Testis (tissue), 3 donors: Measurements from ENCODE around the gene IL34. TPM values are rescaled to one million over a fixed set of nuclear protein-coding genes. Genes with fewer than 3 reads are reported as not detected.
"Not testable (repeated sequence)": the region's sequence is repeated elsewhere in the genome, so short reads cannot be mapped to it uniquely, and the experiment has no call there.

Experiments used
- DNase-seq: peaks from one replicate; pipeline ENCODE4 v3.0.0-alpha.2; 2019
- H3K27ac ChIP-seq, 2 donors: fragments of 200-600 bp; sonication (generic); one replicate each; pipeline ENCODE4 v1.5.1; 2019
- H3K27me3 ChIP-seq: fragments of 200-600 bp; sonication (generic); one replicate; pipeline ENCODE4 v1.5.1; 2019
- H3K36me3 ChIP-seq: fragments of 200-600 bp; sonication (generic); one replicate; pipeline ENCODE4 v1.5.1; 2017; ENCODE audit warnings: low read depth; ENCODE audit errors: missing control alignments
- H3K4me1 ChIP-seq: fragments of 200-600 bp; sonication (generic); one replicate; pipeline ENCODE4 v1.5.1; 2019
- H3K4me3 ChIP-seq, 2 donors: fragments of 200-600 bp; sonication (generic); one replicate each; pipeline ENCODE4 v1.5.1; 2017 to 2019
- H3K9me3 ChIP-seq: fragments of 200-600 bp; sonication (generic); one replicate; pipeline ENCODE4 v1.5.1; 2017
- CTCF ChIP-seq, 3 experiments: fragments of 450-650 bp in 2 of 3; fragments of 200-600 bp in 1 of 3; sonication (generic) in 1 of 3; IDR thresholded peaks; one replicate each; pipeline ENCODE4 v1.5.1; 2016 to 2019; ENCODE audit warnings: antibody characterized with exemption in 3 of 3, mild to moderate bottlenecking in 2 of 3, moderate library complexity in 1 of 3
- POLR2A ChIP-seq: fragments of 450-650 bp; IDR thresholded peaks from one replicate; pipeline ENCODE4 v1.6.1; 2017; ENCODE audit warnings: antibody characterized with exemption, mild to moderate bottlenecking, moderate library complexity
- WGBS, 2 donors: methylation state at CpG; one replicate each; pipeline ENCODE4 v1.1.5; 2018; 5-methylcytosine and 5-hydroxymethylcytosine counted together
- intact Hi-C: fragments of 100-400 bp; cut with DNase I; formaldehyde crosslinking; loops from one replicate; pipeline ENCODE4 v1.15.1; 2023; ENCODE audit warnings: low total_unique reads
- polyA plus RNA-seq: library from polyadenylated mRNA; stranded (reverse); fragments of 350-450 nt; fragmentation: Illumina TruSeq; extraction: RNeasy Lipid Tissue Mini Kit (QIAGEN cat#74804); gene quantifications from one replicate; pipeline ENCODE4 v1.2.3, GENCODE V29; 2014; ENCODE audit warnings: low read depth, low replicate concordance; ENCODE audit not compliant: insufficient read depth
- total RNA-seq, 2 donors: library from RNA; depleted of rRNA; stranded (reverse); fragments of >200 nt; gene quantifications; one replicate each; pipeline ENCODE4 v1.2.3, GENCODE V29; 2016

Gene IL34
- total and polyA plus RNA-seq, 3 donors from 2014 or later, result 5.4 to 11.9 (median 7.9) TPM

- H3K27ac ChIP-seq, result no peak overlapping the region
- 67 to 87% methylated on average over 5 of the region's 5 CpGs for WGBS, 2 donors
Measured at GRCh38 chr16:70614208-70614951, 32.0 kb upstream of the IL34 start.

GRCh38 chr16:70615945-70616344 lies 30.4 kb upstream of the IL34 start:
- H3K27me3 ChIP-seq, result no peaks in the 10 kb centered on the region
- H3K4me1 ChIP-seq, result no peaks in the 10 kb centered on the region
- H3K36me3 ChIP-seq, result no peaks in the 10 kb centered on the region
- no peak for DNase-seq
- H3K9me3 ChIP-seq, result no peaks in the 10 kb centered on the region
- H3K27ac ChIP-seq, result no peak overlapping the region
- WGBS, 2 donors, result 91 to 92% methylated on average over 5 of the region's 5 CpGs
- TF ChIP-seq POLR2A (no peak), CTCF (IDR thresholded peaks at IDR 0.05) (no peak)
- intact Hi-C loops, result no loop called here
- H3K4me3 ChIP-seq, result no peak overlapping the region

More at GRCh38 chr16:70614208-70614951, 32.0 kb upstream of the IL34 start:
- intact Hi-C loops, result no loop called here
- Histone ChIP-seq H3K36me3 (no peaks in the 10 kb centered on the region), H3K4me3 (no peak overlapping the region), H3K9me3 (no peaks in the 10 kb centered on the region), H3K27me3 (no peaks in the 10 kb centered on the region), H3K4me1 (no peaks in the 10 kb centered on the region)
- TF ChIP-seq POLR2A, result no peak
- TF ChIP-seq CTCF (IDR thresholded peaks at IDR 0.05), result no peak
- no peak for DNase-seq

GRCh38 chr16:70621864-70622263 lies 24.5 kb upstream of the IL34 start:
- H3K27ac ChIP-seq, H3K9me3 ChIP-seq, H3K4me1 ChIP-seq, H3K36me3 ChIP-seq, H3K27me3 ChIP-seq, intact Hi-C loops, H3K4me3 ChIP-seq, DNase-seq: not testable (repeated sequence)
- WGBS, 2 donors, result 88 to 100% methylated on average over 2 to 3 of the region's 3 CpGs

- no peak for DNase-seq
- intact Hi-C loops, result no loop called here
- Histone ChIP-seq H3K36me3 (no peaks in the 10 kb centered on the region), H3K27me3 (no peaks in the 10 kb centered on the region), H3K27ac (no peak overlapping the region), H3K4me1 (no peaks in the 10 kb centered on the region), H3K4me3 (no peak overlapping the region), H3K9me3 (no peaks in the 10 kb centered on the region)
- TF ChIP-seq CTCF (IDR thresholded peaks at IDR 0.05), result no peak
- TF ChIP-seq POLR2A, result no peak
- 61 to 75% methylated on average over 3 of the region's 3 CpGs for WGBS, 2 donors
Measured at GRCh38 chr16:70627696-70628095, 18.7 kb upstream of the IL34 start.

GRCh38 chr16:70630960-70631745 lies 15.2 kb upstream of the IL34 start:
- intact Hi-C loops, result no loop called here
- Histone ChIP-seq H3K36me3 (no peaks in the 10 kb centered on the region), H3K9me3 (no peaks in the 10 kb centered on the region), H3K4me3 (no peak overlapping the region), H3K27ac (no peak overlapping the region), H3K27me3 (no peaks in the 10 kb centered on the region), H3K4me1 (no peaks in the 10 kb centered on the region)
- TF ChIP-seq POLR2A (no peak), CTCF (IDR thresholded peaks at IDR 0.05) (no peak)
- DNase-seq, result no peak
- WGBS, 2 donors, result 62 to 87% methylated on average over 3 of the region's 3 CpGs
